ENCODE data around the gene SPPL2B.

Gene SPPL2B

GRCh38 chr19:2356036-2356646, 27.7 kb downstream of the SPPL2B start:
- DNase-seq, result no peak

DNA sequence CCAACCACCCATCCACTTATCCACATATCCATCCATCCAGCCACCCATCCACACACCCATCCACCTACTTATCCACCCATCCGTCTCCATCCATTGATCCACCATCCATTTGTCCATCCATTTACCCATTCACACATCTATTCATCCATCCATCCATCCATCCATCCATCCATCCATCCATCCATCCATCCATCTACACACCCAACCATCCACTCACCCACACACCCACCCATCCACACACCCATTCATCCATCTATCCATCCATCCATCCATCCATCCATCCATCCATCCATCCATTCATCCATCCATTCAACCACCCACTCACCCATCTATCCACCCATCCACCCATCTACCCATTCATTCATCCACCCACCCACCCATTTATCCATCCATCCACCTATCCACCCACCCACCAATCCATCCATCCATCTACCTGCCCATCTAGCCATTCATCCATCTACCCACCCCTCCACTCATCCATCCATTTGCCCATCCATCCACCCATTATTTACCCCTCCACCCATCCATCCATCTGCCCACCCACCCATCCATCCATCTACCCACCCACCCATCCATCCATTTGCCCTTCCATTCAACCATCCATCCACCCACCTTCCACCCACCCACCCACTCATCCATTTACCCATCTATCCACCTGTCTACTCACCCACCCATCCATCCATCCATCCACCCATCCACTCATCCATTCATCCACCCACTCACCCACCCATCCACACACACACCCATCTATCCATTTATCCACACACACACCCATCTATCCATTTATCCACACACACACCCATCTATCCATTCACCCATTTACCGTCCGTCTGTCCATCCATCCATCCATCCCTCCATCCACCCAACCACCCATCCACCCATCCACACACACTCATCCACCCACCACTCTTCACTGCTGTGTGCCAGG, 29.1 kb downstream of the SPPL2B start:
- DNase-seq, result no peak

- no peak for DNase-seq
These were observed 30.2 kb downstream of the SPPL2B start for GRCh38 chr19:2358548-2359173.

- DNase-seq, result no peak
These were observed 31.7 kb downstream of the SPPL2B start, which contains the start of gene TMPRSS9 for GRCh38 chr19:2359992-2360685. Gene TMPRSS9, plus strand, starts transcription at chr19:2360265. Its CDS starts 29,521 bp downstream, at chr19:2389786.

DNA sequence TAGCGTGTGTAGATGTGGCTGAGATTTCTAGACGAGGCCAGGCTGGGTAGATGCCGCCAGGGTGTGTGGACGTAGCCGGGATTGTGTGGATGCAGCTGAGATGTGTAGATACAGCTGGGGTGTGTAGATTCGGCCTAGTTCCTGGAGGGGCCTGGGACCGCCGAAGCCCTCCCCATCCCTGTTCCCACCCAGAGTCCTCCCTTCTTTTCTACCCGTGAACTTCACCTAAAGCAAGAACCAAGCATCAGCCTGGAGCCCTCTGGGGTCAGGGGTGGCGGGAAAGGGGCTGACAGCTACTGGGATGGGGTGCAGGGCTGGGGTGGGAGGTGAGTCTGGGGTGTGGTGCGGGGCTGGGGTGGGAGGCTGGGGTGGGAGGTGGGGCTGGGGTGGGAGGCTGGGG, 32.3 kb downstream of the SPPL2B start:
- no peak for DNase-seq

DNA sequence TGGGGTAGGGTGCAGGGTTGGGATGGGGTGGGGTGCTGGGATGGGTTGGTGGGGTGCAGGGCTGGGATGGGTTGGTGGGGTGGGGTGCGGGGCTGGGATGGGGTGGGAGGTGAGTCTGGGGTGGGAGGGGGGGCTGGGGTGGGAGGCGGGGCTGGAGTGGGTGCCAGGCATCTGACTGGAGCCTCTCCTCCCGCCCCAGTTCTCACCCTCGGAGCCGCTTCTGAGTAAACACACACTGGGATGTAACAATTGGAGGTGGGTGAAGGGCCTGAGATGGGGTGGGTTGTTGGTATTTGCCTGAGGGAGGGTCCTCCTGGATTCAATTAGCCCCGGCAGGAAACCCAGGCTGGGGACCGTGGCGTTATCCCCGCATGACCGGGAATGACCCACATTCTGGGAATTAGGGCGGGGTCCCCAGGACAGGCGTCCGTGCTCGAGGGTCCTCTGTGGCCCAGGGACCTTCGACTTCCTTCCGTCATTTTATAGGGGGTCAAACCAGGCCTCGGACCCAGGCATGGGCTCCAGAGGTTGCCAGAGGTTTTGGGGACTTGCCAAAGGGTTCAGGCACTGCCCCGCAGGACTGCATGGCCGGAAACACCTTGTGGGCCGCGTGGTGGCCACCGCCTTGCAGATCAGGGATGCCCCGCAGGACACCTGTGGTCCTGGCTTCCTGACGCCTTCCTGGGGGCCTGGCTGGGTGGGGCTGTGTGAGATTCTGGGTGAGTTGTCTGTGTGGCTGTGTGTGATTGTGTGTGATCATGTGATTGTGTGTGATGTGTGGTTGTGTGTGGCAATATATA, 33.0 kb downstream of the SPPL2B start:
- DNase-seq, result no peak

GRCh38 chr19:2362046-2362969, 33.8 kb downstream of the SPPL2B start:
- DNase-seq, result no peak

DNA sequence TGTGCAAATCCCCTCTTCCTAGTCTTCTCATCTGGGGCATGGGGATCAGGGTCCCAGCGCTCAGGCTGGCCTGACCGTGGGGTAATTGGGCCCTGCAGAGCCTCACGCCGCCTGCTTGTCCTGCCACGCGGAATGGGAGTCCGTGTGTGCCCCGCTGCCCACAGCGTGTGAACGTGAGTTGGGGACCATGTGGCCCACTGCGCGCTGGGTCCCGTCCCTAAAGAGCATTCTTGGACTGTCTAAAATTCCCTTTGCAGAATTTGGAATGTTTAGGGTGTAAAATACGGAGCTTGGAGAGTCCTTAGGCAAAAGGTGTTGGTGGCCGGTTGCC, 34.5 kb downstream of the SPPL2B start:
- no peak for DNase-seq

GRCh38 chr19:2363419-2363818, 34.9 kb downstream of the SPPL2B start:
- DNase-seq, result no peak

DNA sequence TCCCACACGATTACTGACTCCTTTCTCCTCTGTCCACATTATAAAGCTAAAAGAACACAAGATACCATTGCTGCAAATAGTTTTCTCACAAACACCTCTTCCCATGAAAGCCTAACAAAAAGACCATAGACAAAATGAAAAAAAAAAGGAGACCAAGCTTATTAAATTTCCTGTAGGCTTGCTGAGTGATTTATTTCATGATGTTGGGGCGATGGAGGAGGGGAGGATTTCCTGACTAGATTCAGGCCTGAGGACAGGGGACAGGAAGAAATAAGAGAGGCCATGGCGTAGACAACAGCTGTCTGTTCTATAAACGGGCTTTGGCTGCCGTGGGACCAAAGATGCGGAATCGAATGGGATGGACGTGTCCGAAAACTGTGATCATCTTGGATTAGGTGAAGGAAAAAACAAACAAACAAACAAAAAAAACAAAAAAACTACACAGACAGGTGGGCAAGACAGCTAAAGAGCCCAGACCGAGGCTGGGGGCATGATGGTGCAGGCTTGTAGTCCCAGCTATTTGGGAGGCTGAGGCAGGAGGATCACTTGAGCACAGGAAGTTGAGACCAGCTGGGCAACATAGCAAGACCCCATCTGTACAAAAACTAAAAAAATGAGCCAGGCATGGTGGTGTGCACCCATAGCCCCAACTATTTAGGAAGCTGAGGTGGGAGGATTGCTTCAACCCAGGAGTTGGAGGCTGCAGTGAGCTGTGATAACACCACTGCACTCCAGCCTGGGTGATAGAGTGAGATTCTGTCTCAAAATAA, 36.9 kb downstream of the SPPL2B start:
- DNase-seq, result no peak

DNA sequence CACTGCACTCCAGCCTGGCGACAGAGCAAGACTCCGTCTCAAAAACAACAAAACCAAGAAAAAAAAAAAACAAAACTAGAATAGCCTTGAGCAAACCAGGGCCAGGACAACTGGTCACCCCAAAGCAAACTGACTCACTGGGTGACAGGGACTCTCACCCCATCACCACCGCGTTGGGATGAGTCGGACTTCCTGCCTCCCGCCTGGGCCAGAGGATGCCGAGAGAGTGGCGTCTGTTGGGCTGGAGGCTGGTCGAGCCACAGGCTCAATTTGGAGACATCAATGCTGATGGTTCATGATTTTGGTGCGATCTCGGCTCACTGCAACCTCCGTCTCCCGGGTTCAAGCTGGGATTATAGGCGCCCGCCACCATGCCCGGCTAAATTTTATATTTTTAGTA, 43.2 kb downstream of the SPPL2B start:
- no peak for DNase-seq

- DNase-seq, result no peak
These were observed 43.7 kb downstream of the SPPL2B start for GRCh38 chr19:2372076-2372612.

DNA sequence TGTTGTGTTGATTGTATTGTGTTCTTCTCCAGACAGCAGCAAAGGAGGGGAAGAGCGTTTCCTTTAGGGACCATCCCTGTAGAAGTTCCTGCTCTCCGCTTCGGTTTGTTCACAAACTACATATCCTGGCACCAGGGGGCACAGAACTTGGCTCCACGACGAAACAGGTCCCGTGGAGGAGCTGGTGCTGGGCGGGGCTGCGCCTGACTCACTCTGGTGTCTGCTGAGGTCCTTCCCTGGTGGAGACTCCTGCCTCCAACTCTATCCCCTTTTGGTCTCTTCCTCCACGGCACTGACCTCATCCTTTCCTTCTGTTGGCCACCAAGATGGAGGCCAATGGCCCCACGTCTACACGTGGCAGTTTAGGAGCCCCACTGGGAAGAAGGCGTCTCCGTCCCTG, 46.3 kb downstream of the SPPL2B start:
- no peak for DNase-seq

GRCh38 chr19:2375353-2376121, 47.1 kb downstream of the SPPL2B start:
- DNase-seq, result no peak

GRCh38 chr19:2376784-2377519, 48.5 kb downstream of the SPPL2B start:
- DNase-seq, result no peak

GRCh38 chr19:2380567-2380966, 52.1 kb downstream of the SPPL2B start:
- DNase-seq, result no peak

DNA sequence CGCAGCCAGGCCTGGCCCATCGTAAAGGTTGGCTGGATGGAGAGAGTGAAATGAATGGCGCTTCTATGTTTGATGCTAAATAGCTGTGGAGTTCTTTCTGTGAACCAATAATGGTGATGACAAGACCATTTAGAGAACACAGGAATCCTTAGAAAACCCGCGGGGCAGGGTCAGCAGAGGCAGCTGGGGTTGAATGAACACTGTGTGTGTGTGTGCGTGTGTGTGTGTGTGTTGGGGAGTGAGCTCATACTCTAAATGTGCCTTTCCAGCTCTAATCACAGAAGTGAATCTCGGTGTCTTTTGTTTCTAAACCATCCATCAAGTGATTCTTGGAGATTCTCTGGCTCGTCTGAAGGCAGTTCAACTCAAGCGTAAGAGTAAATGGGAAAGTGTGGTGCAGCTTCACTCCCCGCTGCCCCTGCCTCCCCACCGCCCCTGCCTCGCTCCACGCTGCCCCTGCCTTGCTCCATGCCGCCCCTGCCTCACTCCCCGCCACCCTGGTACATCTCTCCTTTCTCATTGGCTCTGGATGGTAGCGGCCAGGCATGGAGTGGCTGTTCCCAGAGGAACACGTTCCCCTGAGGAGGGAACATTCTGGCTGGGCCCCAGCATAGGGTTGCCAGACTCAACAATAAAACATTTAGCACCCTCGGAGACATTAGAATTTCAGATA, 52.8 kb downstream of the SPPL2B start:
- no peak for DNase-seq

Data from CD4-positive, alpha-beta T cell treated with Interleukin-6 for 4 hours (primary cell).